Lung microvascular endothelial cell (primary cell): Measurements from ENCODE around the gene KIAA0319L. TPM values are rescaled to one million over a fixed set of nuclear protein-coding genes. Genes with fewer than 3 reads are reported as not detected.
A peak's percentile ranks its signal among the peaks of the same experiment; 100 is the strongest.
"Not testable (repeated sequence)": the region's sequence is repeated elsewhere in the genome, so short reads cannot be mapped to it uniquely, and the experiment has no call there.

Source experiments
- DNase-seq, 2 donors: peaks; one replicate each; pipeline versions ENCODE4 v3.0.0 to v3.0.0-alpha.2; 2010; ENCODE audit warnings: low read depth in 2 of 2
- total RNA-seq: library from RNA; depleted of rRNA; stranded (reverse); fragments of >200 nt; gene quantifications from 2 replicates; pipeline ENCODE4 v1.2.1, GENCODE V29; 2014

KIAA0319L gene
- total RNA-seq, 1 donor from 2014 or later: 31.5 TPM

DNA sequence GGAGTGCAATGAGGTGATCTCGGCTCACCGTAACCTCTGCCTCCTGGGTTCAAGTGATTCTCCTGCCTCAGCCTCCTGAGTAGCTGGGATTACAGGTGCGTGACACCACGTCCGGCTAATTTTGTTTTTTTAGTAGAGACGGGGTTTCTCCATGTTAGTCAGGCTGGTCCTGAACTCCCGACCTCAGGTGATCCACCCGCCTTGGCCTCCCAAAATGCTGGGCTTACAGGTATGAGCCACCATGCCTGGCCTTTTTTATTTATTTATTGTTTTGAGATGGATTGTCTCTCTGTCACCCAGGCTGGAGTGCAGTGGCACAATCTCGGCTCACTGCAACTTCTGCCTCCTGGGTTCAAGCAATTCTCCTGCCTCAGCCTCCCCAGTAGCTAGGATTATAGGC is 24.4 kb upstream of the KIAA0319L start:
- not testable (repeated sequence) for DNase-seq

DNA sequence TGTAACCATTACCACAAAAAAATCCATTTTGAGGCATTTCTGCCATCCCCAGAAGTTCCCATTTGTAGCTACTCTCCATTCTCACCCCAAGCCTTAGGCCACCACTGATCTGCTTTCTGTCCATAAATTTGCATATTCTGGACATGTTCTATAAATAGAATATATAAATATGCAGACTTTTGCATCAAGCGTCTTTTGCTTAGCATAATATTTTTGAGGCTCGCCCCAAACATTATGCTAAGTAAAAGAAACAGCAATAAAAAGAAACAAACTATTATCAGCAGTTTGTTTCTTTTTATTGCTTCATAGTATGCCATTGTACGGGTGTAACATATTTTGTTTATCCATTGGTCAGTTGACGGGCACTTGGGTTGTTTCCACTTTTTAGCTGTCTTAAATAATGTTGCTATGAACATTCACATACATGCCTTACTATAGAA is 23.8 kb upstream of the KIAA0319L start:
- no peak for DNase-seq

DNA sequence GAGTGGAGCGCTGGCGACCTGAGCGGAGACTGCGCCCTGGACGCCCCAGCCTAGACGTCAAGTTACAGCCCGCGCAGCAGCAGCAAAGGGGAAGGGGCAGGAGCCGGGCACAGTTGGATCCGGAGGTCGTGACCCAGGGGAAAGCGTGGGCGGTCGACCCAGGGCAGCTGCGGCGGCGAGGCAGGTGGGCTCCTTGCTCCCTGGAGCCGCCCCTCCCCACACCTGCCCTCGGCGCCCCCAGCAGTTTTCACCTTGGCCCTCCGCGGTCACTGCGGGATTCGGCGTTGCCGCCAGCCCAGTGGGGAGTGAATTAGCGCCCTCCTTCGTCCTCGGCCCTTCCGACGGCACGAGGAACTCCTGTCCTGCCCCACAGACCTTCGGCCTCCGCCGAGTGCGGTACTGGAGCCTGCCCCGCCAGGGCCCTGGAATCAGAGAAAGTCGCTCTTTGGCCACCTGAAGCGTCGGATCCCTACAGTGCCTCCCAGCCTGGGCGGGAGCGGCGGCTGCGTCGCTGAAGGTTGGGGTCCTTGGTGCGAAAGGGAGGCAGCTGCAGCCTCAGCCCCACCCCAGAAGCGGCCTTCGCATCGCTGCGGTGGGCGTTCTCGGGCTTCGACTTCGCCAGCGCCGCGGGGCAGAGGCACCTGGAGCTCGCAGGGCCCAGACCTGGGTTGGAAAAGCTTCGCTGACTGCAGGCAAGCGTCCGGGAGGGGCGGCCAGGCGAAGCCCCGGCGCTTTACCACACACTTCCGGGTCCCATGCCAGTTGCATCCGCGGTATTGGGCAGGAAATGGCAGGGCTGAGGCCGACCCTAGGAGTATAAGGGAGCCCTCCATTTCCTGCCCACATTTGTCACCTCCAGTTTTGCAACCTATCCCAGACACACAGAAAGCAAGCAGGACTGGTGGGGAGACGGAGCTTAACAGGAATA is 20.1 kb upstream of the KIAA0319L start:
- peak; percentile 37 to 49 for DNase-seq

DNA sequence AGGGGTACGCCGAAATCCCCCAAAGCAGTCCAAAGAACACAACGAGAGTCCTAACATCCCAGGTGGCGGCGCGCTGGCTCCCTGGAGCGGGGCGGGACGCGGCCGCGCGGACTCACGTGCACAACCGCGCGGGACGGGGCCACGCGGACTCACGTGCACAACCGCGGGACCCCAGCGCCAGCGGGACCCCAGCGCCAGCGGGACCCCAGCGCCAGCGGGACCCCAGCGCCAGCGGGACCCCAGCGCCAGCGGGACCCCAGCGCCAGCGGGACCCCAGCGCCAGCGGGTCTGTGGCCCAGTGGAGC is 19.5 kb upstream of the KIAA0319L start:
- DNase-seq: not testable (repeated sequence)

DNA sequence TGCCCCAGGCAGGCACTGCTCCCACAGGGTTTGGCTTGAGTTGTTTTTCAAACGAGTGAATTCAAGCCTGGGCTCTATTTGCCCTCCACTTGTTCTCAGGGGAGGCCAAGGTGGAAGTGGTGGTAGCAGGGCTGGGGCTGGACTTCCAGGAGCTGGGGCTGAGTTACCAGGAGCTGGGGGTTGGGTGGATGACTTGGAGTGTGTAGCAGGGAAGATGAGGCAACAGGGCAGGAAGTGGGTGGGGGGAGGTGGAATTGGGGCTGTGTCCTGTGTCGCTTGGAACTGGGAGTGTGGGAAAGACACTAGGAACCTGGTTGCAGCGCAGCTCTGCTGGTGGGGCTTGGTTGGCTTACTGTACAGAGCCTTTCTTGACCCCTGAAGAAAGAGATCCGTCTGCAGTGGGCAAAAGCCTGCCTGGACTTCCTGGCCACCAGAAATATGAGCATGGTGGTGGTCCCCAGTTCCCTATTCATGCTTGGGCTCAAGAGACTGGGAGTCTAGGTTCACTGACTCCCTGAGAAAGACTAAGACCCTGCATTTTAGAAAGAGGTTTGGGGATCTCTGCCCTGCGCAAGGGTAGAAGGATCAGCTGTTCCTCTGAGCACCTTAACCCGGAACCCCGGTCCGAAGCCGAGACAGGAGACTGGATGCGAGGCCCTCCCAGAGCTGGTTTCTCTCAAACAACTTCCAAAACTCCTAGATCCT is 19.0 kb upstream of the KIAA0319L start:
- no peak for DNase-seq

DNA sequence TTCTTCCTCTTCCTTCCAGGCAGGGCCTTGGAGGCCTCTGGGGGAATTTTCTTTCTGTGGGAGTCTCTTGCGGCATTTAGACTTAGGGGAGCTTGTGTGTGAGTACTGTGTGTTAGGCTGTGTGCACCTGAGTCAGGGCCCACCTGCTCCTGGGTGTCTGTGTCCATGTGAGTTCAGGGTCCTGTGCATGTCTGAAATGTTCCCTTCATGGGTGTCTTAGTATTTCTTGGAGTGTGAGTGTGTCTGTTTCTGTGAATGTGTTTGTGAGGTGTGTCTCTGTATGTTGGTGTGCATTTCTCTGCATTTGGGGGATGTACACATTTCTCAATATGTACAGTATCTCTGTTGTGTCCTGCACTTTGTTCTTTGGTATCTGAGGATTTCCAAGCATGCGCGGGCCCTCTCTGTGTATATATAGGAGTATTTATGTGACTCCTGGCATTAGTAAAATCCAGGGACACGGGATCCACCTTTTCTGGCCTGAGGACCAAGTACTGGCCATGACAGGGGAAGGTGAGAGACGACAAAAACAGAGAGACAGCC is 18.3 kb upstream of the KIAA0319L start:
- no peak for DNase-seq

DNA sequence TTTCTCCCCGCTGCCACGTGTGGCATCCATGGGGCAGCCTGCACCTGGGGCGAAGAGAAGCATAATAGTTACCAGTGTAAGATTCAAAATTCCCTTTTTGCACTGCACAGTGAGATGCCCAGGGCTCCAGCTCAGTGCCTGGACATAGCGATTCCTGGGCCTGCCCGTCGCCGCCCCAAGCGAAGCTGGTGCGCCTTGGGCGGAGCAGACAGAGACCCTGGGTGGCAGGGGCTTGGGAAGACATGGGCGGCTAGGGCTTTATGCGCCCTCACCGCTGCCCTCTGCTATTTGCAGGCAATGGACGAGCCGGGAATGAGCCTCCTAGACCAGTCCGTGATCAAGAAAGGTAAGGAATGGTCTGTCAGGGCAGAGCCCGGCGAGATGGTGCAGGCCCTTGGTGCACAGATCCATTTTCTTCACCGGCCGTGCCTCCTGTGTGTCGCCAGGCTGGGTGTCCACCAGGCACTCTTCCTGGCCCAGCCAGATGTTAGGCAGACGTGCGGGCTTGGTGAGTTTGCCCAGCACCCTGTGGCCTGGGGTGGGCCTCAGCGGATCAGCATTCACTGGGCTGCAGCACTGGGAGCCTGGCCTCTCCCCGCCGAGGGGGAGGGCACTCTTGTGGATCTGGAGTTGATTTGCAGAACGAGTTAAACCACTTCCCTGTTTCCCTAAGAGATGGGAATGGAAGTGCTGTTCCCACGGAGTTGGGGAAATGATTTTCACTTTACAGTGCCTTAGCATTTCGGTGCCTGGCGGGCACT is 17.6 kb upstream of the KIAA0319L start:
- DNase-seq: no peak

DNA sequence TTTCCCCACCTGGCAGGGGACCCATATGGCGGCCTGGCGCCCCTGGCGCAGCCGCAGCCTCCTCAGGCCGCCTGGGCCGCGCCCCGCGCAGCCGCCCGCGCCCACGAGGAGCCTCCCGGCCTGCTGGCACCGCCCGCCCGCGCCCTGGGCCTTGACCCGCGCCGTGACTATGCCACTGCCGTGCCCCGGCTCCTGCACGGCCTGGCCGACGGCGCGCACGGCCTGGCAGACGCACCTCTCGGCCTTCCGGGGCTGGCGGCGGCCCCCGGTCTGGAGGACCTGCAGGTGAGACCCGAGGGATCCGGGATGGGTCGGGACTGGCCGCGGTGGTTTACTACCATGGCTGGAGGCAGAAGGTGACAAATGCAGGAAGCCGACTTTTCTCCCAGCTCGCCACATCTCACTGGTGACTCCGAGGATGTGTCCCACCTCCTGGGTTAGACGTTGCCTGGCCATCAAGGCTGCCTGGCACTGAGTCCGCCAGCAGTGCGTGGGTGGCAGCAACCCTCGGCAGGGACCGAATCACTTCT is 17.0 kb upstream of the KIAA0319L start:
- no peak for DNase-seq

DNA sequence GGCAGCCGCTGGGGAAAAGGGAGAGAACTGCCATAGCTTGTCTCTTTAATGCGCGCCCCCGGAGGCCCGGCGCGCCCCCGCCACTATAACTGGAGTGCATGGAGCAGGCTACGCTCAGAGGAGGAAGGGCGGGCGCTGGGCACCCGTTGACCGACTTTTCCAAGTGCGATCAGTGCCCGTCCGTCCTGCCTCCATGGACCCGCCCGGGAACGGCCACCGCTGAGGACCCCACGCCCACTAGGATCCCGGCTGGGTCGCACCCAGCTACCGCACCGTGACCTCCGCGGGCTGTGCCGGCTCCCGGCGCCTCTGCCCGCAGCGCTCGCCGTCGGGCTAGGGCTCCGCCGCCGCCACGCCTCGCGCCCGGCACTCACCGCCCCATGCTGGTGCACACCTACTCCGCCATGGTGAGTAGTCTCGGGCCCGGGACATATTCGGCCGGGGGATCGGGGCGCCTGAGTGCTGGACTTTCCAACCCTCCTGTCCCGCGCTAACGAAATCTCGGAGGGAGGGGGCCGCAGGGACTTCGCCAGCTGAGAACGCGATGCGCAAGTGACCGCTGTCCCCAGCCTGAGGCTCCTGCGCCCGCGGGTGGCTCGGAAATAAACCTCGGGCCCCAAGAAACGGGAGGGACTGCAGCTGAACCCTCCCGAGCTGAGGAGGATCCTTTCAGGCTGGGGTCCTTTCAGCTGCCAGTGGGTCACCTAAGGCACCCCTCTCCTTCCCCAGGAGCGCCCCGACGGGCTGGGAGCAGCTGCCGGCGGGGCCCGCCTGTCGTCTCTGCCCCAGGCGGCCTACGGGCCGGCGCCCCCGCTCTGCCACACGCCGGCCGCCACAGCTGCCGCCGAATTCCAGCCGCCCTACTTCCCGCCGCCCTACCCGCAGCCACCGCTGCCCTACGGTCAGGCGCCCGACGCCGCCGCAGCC is 16.3 kb upstream of the KIAA0319L start, which contains the start of gene TFAP2E:
TFAP2E (plus strand) TSS at position 117 of the 927 bp plus-strand sequence; CDS start at position 381, 264 bp downstream.
- DNase-seq: peak; percentile 37 to 59

DNA sequence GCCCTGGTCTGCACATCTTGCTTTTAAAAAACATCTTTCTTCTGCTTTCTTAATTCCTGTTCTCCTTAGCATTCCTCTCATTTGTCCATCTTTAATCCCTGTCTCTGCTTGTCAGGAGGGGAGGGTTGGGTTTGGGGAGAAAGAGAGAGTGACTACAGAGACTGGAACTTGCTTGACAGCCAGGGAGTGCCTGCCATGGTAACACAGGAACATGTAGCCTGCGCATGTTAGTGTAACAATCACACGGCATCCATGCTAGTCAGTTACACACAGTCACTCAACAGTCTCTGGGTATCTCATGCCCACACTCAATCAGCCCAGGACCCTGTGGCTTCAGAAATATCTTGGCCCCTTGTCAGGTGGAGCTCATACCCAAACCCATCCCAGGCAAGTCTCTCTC is 15.1 kb upstream of the KIAA0319L start:
- DNase-seq: no peak

DNA sequence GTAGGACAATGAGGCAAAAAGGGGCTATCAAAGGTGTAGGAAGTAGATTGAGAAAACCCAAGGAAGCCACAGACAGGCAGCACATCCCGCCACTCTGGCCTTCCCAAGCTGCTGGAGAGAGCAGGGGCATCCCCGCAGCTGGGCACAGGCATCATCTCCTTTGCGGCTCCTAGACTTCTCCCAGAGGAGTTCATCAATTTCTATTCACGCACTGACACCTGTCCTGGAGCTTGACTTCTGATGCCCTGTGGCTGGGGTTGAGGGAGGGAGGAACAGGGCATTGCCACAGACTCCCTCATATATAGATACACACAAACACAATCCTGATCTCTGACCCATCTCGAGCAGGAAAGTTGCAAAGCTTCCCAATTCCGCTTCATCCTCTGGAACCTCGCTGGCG is 14.1 kb upstream of the KIAA0319L start:
- DNase-seq: no peak

DNA sequence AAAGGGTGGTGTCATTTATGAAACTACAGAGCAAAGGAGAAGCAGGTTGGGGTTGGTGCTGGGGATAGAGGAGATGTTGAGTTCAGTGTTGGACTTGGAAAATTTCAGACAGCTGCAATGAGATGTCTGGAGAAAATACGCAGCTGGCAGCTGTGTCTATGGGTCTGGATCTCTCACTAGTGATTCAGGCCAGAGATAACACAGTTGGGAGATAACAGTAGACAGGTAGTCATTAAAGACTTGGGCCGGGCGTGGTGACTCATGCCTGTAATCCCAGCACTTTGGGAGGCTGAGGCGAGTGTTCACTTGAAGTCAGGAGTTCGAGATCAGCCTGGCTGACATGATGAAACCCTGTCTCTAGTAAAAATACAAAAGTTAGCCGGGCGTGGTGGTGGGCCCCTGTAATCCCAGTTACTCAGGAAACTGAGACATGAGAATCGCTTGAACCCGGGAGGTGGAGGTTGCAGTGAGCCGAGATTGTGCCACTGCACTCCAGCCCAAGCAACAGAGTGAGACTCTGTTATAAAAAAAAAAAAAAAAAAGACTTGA is 13.5 kb upstream of the KIAA0319L start:
- DNase-seq: no peak

DNA sequence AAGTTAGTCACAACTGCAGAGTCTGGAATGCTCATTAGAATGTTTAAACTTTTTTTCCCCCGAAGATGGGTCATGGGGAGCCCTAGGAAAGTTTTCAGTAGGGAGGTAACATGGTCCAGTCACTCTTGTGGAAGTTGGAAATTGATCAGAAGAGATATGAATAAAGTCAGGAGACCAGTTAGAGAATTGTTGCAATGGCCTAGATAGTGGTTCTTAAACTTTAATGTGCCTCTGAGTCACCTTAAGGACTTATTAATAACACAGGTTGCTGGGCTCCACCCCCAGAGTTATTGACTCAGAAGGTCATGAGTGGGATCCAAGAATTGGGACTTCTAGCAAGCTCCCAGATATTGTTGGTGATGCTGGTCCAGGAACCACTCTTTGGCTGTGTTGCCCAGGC is 12.7 kb upstream of the KIAA0319L start:
- no peak for DNase-seq

DNA sequence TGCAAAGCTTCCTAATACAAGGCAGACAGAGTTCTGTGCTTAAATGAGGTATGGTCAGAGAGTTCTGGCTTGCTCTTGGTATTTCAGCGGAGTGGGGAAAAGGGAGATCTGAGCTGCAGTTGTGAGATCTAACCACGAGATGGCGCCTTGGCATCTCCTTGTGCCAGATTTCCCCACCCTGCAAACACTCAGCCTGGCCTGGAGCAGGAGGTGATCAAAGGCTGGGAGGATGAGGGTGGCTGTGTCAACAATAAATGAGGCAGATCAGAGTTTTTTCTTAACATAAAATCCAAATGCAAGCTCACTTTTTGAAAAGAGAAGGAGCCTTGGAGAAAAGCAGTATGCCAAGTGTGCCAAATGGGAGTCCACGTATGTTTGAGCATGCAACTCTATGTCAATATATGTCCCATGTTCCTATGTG is 11.8 kb upstream of the KIAA0319L start:
- DNase-seq: peak; percentile 66 to 80

DNA sequence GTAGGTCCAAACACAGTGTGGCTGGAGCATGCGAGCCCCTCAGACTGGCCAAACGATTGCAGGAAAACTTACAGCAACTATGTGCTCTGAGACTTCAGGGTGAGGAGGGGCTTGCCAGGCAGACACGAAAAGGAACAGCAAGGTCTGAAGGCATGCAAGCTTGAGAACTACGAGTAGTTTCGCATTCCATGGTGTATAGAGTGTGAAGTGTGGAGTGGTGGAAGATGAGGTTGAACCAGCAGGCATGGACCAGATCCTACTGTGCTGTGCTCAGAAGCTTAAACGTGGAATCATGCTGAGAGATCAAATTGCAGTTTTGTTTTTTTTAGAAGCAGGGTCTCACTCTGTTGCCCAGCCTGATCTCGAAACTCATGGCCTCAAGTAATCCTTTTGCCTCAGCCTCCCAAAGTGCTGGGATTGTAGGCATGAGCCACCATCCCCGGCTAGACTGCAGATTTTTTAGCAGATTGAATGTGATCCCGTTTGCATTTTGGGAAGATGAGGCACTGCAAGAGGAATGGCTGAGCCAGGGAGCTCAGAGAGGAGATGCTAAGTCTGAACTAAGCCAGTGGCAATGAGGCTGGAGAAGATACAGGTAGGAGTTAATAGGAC is 10.8 kb upstream of the KIAA0319L start:
- no peak for DNase-seq

DNA sequence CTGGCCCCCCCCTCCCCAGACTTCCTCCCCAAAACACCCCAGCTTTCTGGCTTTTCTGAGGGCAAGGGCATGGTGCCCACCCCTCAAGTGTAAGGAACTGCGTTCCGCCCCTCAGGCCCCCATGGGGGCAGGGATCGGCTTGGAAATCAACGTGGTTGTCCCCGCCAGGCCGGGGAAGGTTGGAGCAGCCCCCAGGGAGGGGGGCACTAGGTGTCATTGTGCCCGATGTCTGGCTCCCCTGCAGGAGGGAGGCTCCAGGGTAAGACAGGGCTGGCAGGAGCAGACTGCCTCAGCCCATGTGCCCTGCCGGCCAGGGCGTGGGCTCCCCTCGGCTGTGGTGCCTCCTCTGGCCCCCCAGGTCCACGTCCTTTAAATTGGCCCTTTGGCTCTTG is 8.5 kb upstream of the KIAA0319L start:
- DNase-seq: no peak

DNA sequence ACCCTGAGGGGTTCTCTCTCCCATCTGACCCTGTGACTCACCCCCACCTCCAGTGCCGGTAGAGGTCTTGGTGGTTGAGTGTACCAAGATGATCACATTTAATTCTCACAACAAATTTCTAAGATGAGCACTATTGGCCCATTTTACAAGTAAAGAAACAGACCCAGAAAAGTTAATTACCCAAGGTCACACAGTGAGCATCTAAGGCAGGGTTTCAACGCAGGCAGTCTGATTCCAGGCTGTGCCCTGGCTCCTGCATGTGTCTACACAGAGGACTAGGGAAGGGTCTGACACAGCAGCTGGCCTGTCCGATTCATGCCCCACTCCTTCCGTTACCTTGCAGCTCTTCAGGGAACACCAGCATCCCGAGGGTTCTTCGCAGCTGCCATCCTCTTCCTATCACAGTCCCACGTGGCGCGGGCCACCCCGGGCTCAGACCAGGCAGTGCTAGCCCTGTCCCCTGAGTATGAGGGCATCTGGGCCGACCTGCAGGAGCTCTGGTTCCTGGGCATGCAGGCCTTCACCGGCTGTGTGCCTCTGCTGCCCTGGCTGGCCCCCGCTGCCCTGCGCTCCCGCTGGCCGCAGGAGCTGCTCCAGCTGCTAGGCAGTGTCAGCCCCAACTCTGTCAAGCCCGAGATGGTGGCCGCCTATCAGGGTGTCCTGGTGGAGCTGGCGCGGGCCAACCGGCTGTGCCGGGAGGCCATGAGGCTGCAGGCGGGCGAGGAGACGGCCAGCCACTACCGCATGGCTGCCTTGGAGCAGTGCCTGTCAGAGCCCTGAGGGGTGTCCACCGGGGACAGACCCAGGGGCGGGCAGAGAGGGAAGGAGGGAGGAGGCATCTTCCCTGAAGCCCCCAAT is 7.9 kb upstream of the KIAA0319L start:
- DNase-seq: no peak

DNA sequence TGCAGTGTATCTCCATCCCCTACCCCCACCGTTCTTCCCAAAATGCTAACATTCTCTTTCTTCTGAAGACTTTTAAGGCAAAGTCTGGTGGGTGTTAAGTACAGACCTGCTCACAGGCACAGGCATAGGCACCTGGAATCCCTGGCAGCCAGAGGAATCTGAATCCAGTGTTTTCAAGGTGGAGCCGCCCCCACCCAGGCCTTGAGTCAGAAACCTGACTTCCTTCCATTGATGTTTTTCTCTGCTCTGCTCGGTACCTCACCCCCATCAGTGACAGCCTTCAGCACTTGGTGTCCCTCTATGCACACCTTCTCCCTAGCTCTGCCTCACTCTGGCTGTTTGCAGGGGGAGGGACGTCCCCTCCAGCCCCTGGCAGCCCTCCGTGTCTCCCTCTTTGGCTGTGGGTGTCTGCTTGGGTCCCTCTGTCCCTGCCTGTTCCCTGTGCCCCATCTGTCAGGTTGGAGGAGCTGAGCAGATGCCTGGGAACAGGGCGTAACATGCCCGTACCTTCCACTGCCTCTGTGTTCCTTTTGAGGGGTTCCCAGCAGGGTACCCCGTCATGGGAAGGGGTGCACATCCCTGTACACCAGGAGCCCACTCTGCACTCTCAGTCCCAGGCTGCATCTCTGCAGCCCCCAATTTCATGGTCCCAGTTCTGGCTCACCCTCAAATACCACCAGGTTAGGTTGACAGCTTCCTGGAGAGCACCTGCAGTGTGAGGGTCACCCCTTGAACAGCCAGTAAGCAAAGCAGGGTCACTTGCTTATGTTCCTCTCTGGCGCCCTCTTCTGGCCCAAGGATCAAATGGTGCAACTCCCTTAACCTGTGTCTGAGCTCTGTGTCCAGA is 7.1 kb upstream of the KIAA0319L start:
- peak; percentile 85 to 86 for DNase-seq
